H1 (cell line): ENCODE measurements around the gene SHH. TPM values are rescaled to one million over a fixed set of nuclear protein-coding genes. Genes with fewer than 3 reads are reported as not detected.

Source experiments
- CTCF ChIA-PET: fragments of 300-600 bp; sonication (Branson Sonifier 250); formaldehyde crosslinking; loops from one replicate; lab custom pipeline; 2021; ENCODE audit not compliant: partially characterized antibody; lab: Charles Lee
- POLR2A ChIA-PET: fragments of 300-600 bp; sonication (Branson Sonifier 250); formaldehyde crosslinking; loops from one replicate; lab custom pipeline; 2021; ENCODE audit warnings: inconsistent platforms; ENCODE audit not compliant: partially characterized antibody; lab: Charles Lee
- DNase-seq, 2 experiments: peaks; one replicate each; pipeline versions ENCODE4 v3.0.0 to v3.0.0-alpha.2; 2010 to 2022; ENCODE audit warnings: low spot score in 2 of 2, low read depth in 1 of 2, mixed read lengths in 1 of 2
- FAIRE-seq: peaks from 2 replicates; lab custom pipeline; 2011; peaks lifted over from hg19 to GRCh38; lab: Jason Lieb, UNC
- H2AFZ ChIP-seq: 2 replicates; pipeline ENCODE4 v1.8.1; 2012; ENCODE audit warnings: low read length, inconsistent platforms
- H2AK5ac ChIP-seq: 2 replicates; pipeline ENCODE4 v1.6.1; 2013; ENCODE audit warnings: low read depth, low read length
- H2BK120ac ChIP-seq: replicated peaks from 2 replicates; pipeline ENCODE3; 2013; ENCODE audit warnings: low read depth, low read length, inconsistent platforms
- H2BK12ac ChIP-seq: 2 replicates; pipeline ENCODE4 v1.6.1; 2013; ENCODE audit warnings: low read depth, low read length
- H2BK15ac ChIP-seq: 2 replicates; pipeline ENCODE4 v1.6.1; 2013; ENCODE audit warnings: low read length
- H2BK20ac ChIP-seq: 2 replicates; pipeline ENCODE4 v1.6.1; 2013; ENCODE audit warnings: low read length
- H2BK5ac ChIP-seq: 2 replicates; pipeline ENCODE4 v1.6.1; 2013; ENCODE audit warnings: low read depth, low read length
- H3K14ac ChIP-seq: 2 replicates; pipeline ENCODE4 v1.6.1; 2013; ENCODE audit warnings: inconsistent platforms; ENCODE audit not compliant: insufficient read length
- H3K18ac ChIP-seq: 2 replicates; pipeline ENCODE4 v1.6.1; 2013; ENCODE audit warnings: low read length; ENCODE audit errors: extremely low read depth
- H3K23ac ChIP-seq: 2 replicates; pipeline ENCODE4 v1.6.1; 2013; ENCODE audit warnings: inconsistent platforms; ENCODE audit not compliant: insufficient read length
- H3K23me2 ChIP-seq: 2 replicates; pipeline ENCODE4 v1.6.1; 2013; ENCODE audit warnings: low read depth, low read length
- H3K27ac ChIP-seq: 2 replicates; pipeline ENCODE4 v1.6.1; 2011; ENCODE audit warnings: low read depth, low read length, inconsistent platforms
- H3K27me3 ChIP-seq, 4 experiments: replicated peaks in 1 of 4; 1 replicate in 1 of 4; 2 replicates in 3 of 4; pipeline versions ENCODE4 v1.6.1 to v1.8.1; 2011 to 2013; ENCODE audit warnings: low read length in 3 of 4, mild to moderate bottlenecking in 3 of 4, inconsistent platforms in 2 of 4, mixed read lengths in 2 of 4, moderate library complexity in 1 of 4; ENCODE audit not compliant: control insufficient read depth in 3 of 4, insufficient read depth in 3 of 4; ENCODE audit errors: extremely low read depth in 1 of 4
- H3K36me3 ChIP-seq, 4 experiments: 2 replicates each; pipeline versions ENCODE4 v1.6.1 to v1.8.1; 2011 to 2013; ENCODE audit warnings: mild to moderate bottlenecking in 4 of 4, low read length in 3 of 4, moderate library complexity in 2 of 4, control low read depth in 1 of 4, inconsistent platforms in 1 of 4; ENCODE audit not compliant: insufficient read depth in 4 of 4, control insufficient read depth in 2 of 4
- H3K4ac ChIP-seq: replicated peaks from 2 replicates; pipeline ENCODE3; 2013; ENCODE audit warnings: low read length, low read depth, mixed read lengths, inconsistent platforms; ENCODE audit not compliant: insufficient read length
- H3K4me1 ChIP-seq, 4 experiments: replicated peaks in 1 of 4; 1 replicate in 1 of 4; 2 replicates in 3 of 4; pipeline versions ENCODE4 v1.6.1 to v1.8.1; 2011 to 2013; ENCODE audit warnings: low read length in 3 of 4, inconsistent platforms in 2 of 4, mixed read lengths in 1 of 4; ENCODE audit not compliant: insufficient read depth in 4 of 4, control insufficient read depth in 3 of 4
- H3K4me2 ChIP-seq, 2 experiments: 2 replicates each; pipeline versions ENCODE4 v1.6.1 to v1.8.1; 2011 to 2013; ENCODE audit warnings: low read depth in 2 of 2, low read length in 2 of 2, control low read depth in 1 of 2, inconsistent platforms in 1 of 2, mild to moderate bottlenecking in 1 of 2; ENCODE audit not compliant: insufficient read depth in 1 of 2
- H3K4me3 ChIP-seq, 4 experiments: fragments of 200-600, 300-600 bp in 1 of 4; sonication (generic), shearing (Covaris generic), sonication (Bioruptor Twin) in 1 of 4; 2 replicates each; pipeline versions ENCODE4 v1.5.1 to v1.8.1; 2011 to 2016; ENCODE audit warnings: low read length in 4 of 4, low read depth in 3 of 4, control low read depth in 2 of 4, inconsistent platforms in 2 of 4, mild to moderate bottlenecking in 2 of 4, mixed read lengths in 1 of 4, moderate library complexity in 1 of 4; ENCODE audit not compliant: insufficient read depth in 2 of 4; ENCODE audit errors: extremely low read depth in 1 of 4
- H3K56ac ChIP-seq: replicated peaks from 2 replicates; pipeline ENCODE3; 2013; ENCODE audit warnings: low read depth, mild to moderate bottlenecking, mixed read lengths, low read length, inconsistent platforms; ENCODE audit not compliant: insufficient read length
- H3K79me1 ChIP-seq: 2 replicates; pipeline ENCODE4 v1.6.1; 2013; ENCODE audit warnings: low read depth, low read length, control low read depth
- H3K79me2 ChIP-seq, 2 experiments: 2 replicates each; pipeline versions ENCODE4 v1.6.1 to v1.8.1; 2012 to 2013; ENCODE audit warnings: low read length in 2 of 2, mild to moderate bottlenecking in 2 of 2, inconsistent platforms in 1 of 2; ENCODE audit not compliant: insufficient read depth in 2 of 2, control insufficient read depth in 1 of 2
- H3K9ac ChIP-seq, 4 experiments: replicated peaks in 1 of 4; 1 replicate in 1 of 4; 2 replicates in 3 of 4; pipeline versions ENCODE4 v1.6.1 to v1.8.1; 2011 to 2013; ENCODE audit warnings: low read depth in 3 of 4, low read length in 3 of 4, control low read depth in 2 of 4, mild to moderate bottlenecking in 2 of 4, moderate library complexity in 2 of 4, inconsistent platforms in 1 of 4; ENCODE audit errors: extremely low read depth in 1 of 4
- H3K9me3 ChIP-seq, 2 experiments: 2 replicates each; pipeline versions ENCODE4 v1.6.1 to v1.8.1; 2012 to 2013; ENCODE audit warnings: mild to moderate bottlenecking in 2 of 2, moderate library complexity in 2 of 2, control low read depth in 1 of 2, inconsistent platforms in 1 of 2, low read depth in 1 of 2, low read length in 1 of 2, mixed read lengths in 1 of 2; ENCODE audit not compliant: insufficient read depth in 2 of 2
- H4K20me1 ChIP-seq, 2 experiments: replicated peaks in 1 of 2; 2 replicates each; pipeline versions ENCODE3 to v1.8.1; 2011 to 2013; ENCODE audit warnings: inconsistent platforms in 2 of 2, low read length in 2 of 2, mild to moderate bottlenecking in 1 of 2; ENCODE audit not compliant: insufficient read depth in 2 of 2, control insufficient read depth in 1 of 2
- H4K5ac ChIP-seq: 2 replicates; pipeline ENCODE4 v1.6.1; 2013; ENCODE audit warnings: low read length, low read depth, mixed read lengths, inconsistent platforms; ENCODE audit not compliant: insufficient read length
- H4K8ac ChIP-seq: 2 replicates; pipeline ENCODE4 v1.8.0; 2013; ENCODE audit warnings: mild to moderate bottlenecking, moderate library complexity, low read length, inconsistent platforms; ENCODE audit not compliant: insufficient read depth; ENCODE audit errors: extremely low read depth
- H4K91ac ChIP-seq: replicated peaks from 2 replicates; pipeline ENCODE3; 2013; ENCODE audit warnings: low read length, mixed read lengths, inconsistent platforms; ENCODE audit not compliant: insufficient read length
- ASH2L ChIP-seq: fragments of 200-600, 300-600 bp; sonication (generic); IDR thresholded peaks from one replicate; pipeline ENCODE4 v1.7.1; 2017; ENCODE audit warnings: low read length
- BCL11A ChIP-seq, 2 experiments: IDR thresholded peaks; one replicate each; pipeline ENCODE4 v1.6.1; 2011; ENCODE audit warnings: low read depth in 2 of 2, low read length in 2 of 2, mild to moderate bottlenecking in 2 of 2
- CREB1 ChIP-seq: IDR thresholded peaks from 2 replicates; pipeline ENCODE4 v1.6.1; 2012; ENCODE audit warnings: inconsistent platforms
- EZH2 ChIP-seq: fragments of 200-600 bp; sonication (generic); IDR thresholded peaks from 2 replicates; pipeline ENCODE4 v1.7.1; 2012; ENCODE audit warnings: low read depth, mild to moderate bottlenecking, moderate library complexity, low read length, inconsistent platforms; ENCODE audit not compliant: severe bottlenecking
- FOSL1 ChIP-seq: IDR thresholded peaks from 2 replicates; pipeline ENCODE4 v1.6.1; 2011; ENCODE audit warnings: mild to moderate bottlenecking, low read depth, low read length, moderate library complexity; ENCODE audit not compliant: insufficient read depth
- GTF2F1 ChIP-seq: IDR thresholded peaks from 2 replicates; pipeline ENCODE4 v1.6.1; 2012; ENCODE audit warnings: low read depth, low read length, improper control_type of control experiment, borderline replicate concordance
- HDAC6 ChIP-seq: IDR thresholded peaks from one replicate; pipeline ENCODE4 v1.7.1; 2012; ENCODE audit warnings: low read depth, mild to moderate bottlenecking, inconsistent platforms, low read length, moderate library complexity
- RBBP5 ChIP-seq: IDR thresholded peaks from 2 replicates; pipeline ENCODE4 v1.7.1; 2012; ENCODE audit warnings: low read depth, mild to moderate bottlenecking, inconsistent platforms, low read length, moderate library complexity, borderline replicate concordance
- RXRA ChIP-seq: IDR thresholded peaks from 2 replicates; pipeline ENCODE4 v1.6.1; 2011; ENCODE audit warnings: low read depth, mild to moderate bottlenecking, low read length, moderate library complexity; ENCODE audit not compliant: insufficient read depth
- TCF12 ChIP-seq: IDR thresholded peaks from 2 replicates; pipeline ENCODE4 v1.6.1; 2011; ENCODE audit warnings: low read depth, mild to moderate bottlenecking, low read length
- ZNF274 ChIP-seq: IDR thresholded peaks from 2 replicates; pipeline ENCODE4 v1.7.0; 2012; ENCODE audit warnings: low read length, borderline replicate concordance; ENCODE audit errors: extremely low read depth
- WGBS, 2 experiments: shearing (Covaris generic) in 1 of 2; methylation state at CpG; one replicate each; pipeline versions ENCODE4 v1.1.6 to v1.1.7; 2013 to 2015; ENCODE audit warnings: low lambda C conversion rate in 2 of 2, mixed read lengths in 2 of 2, inconsistent platforms in 1 of 2, low coverage in 1 of 2, missing lambda C conversion rate in 1 of 2; ENCODE audit not compliant: insufficient replicate concordance in 2 of 2, insufficient coverage in 1 of 2, insufficient read length in 1 of 2; ENCODE audit errors: extremely low coverage in 1 of 2, missing lambda C conversion rate in 1 of 2; 5-methylcytosine and 5-hydroxymethylcytosine counted together
- polyA plus RNA-seq, 7 experiments: library from polyadenylated mRNA; depleted of rRNA in 3 of 7; stranded (reverse) in 5 of 7; unstranded in 2 of 7; fragments of >200 nt in 5 of 7; fragments of 200-250 nt in 2 of 7; gene quantifications; 1 replicate in 5 of 7; 2 replicates in 1 of 7; 4 replicates in 1 of 7; pipeline versions ENCODE4 v1.2.1 to v1.2.3, GENCODE V29; 2011 to 2013; ENCODE audit warnings: missing spikeins in 2 of 7, mixed read lengths in 2 of 7
- total RNA-seq: library from RNA; stranded (reverse); fragmentation: NEBNext Ultra II Directional; extraction: Animal tissue kit (Norgen Biotek cat#: 25700); gene quantifications from 2 replicates; pipeline ENCODE4 v1.2.1, GENCODE V29; 2021
- TF ChIP-seq, protein P1 (sequence below): IDR thresholded peaks from 2 replicates; pipeline ENCODE4 v1.6.1; 2012; ENCODE audit warnings: inconsistent platforms

The SHH gene
- total and polyA plus RNA-seq, 2 of the 8 experiments (the other 6 are each of a cell fraction or from before 2014, with no cell fraction given), result not detected

DNA sequence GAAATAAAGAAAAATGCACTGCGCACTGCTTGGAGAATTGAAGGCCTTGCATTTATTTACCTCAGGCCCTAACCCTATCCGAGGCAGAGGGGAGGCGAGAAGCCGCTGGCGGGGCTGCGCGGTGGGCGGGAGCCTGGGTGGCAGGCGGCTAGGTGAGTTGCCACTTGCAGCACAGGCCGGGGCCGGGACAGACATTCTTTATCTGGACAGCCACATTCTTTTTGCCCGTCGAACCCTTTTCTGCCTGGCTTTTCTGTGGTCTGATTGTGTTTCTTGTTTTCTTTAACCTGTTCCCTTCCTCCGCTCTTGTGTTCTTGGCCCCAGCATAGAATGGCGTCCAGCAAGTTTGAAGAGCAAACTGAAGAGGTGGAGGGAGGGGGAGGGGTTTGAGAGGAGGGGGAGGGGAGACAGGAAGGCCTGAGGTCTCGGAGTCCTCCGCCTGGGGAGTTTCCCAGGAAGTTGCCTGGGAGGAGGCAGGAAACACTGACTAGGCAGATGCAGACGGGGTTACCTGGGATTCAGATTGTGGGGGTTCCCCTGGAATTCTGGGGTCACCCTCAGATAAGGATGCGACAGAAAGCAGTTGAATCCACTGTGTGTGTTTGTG is 5.1 kb downstream of the SHH start:
- H3K4me2 ChIP-seq, result peak overlapping the region; percentile 40 to 73
- POLR2A ChIA-PET, result no interaction called here
- peak overlapping the region; percentile 10 to 56 (median 15); a peak in 5 of 8 replicates for H3K4me3 ChIP-seq
- no peak overlapping the region for H2BK120ac ChIP-seq
- CTCF ChIA-PET, result interaction anchor here (1.5 kb wide), 1 partner anchor 88 kb away, joined by 3 read pairs; no protein-coding TSS in a partner anchor
- DNase-seq, result no peak
- H3K4ac ChIP-seq, result peak overlapping the region; percentile 58
- H2BK20ac ChIP-seq, result 0 out of 2 replicates have a peak overlapping the region, but pooled peaks have one; percentile 48
- WGBS, 2 experiments, result 1% methylated on average over 16 of the region's 19 CpGs; no CpG with 5 or more reads in 1 of the 2 experiments
- peaks cover 8 to 68% (median 47%) of the 10 kb centered on the region in 4 experiments for H3K4me1 ChIP-seq
- H3K27ac ChIP-seq, result no peak overlapping the region
- no peak overlapping the region for H2AFZ ChIP-seq
- H3K56ac ChIP-seq, result no peak overlapping the region
- H4K8ac ChIP-seq, result no peak overlapping the region
- no peaks in the 10 kb centered on the region for H3K79me2 ChIP-seq
- H3K27me3 ChIP-seq, result peaks cover 84 to 100% (median 97%) of the 10 kb centered on the region in 4 experiments
- H4K20me1 ChIP-seq, result peaks cover 16 to 25% of the 10 kb centered on the region in 2 experiments
- peaks cover 0 to 9% (median 0%) of the 10 kb centered on the region in 4 experiments; a peak in 2 of 8 replicates for H3K36me3 ChIP-seq
- 0 out of 2 replicates have a peak overlapping the region, but pooled peaks have one; percentile 50 for H2BK12ac ChIP-seq
- no peak overlapping the region for H4K5ac ChIP-seq
- H2AK5ac ChIP-seq, result no peak overlapping the region
- H3K14ac ChIP-seq, result no peak overlapping the region
- H2BK5ac ChIP-seq, result no peak overlapping the region; the same call in 1 of the 2 replicates
- no peak for FAIRE-seq
- H3K9ac ChIP-seq, result no peak overlapping the region
- no peak overlapping the region for H2BK15ac ChIP-seq
- peaks cover 12% of the 10 kb centered on the region; the same call in 1 of the 2 replicates for H3K23me2 ChIP-seq
- H3K18ac ChIP-seq, result no peak overlapping the region
- H3K79me1 ChIP-seq, result no peaks in the 10 kb centered on the region
- no peak overlapping the region for H4K91ac ChIP-seq
- peaks cover 0 to 8% of the 10 kb centered on the region in 2 experiments; a peak in 2 of 4 replicates for H3K9me3 ChIP-seq
- no peak overlapping the region for H3K23ac ChIP-seq
- TF ChIP-seq GTF2F1, result no peak
- TF ChIP-seq HDAC6, result no peak
- TF ChIP-seq BCL11A (IDR thresholded peaks at IDR 0.05; ENCODE audit: low read depth in 2 of 2, low read length in 2 of 2), result no peak
- TF ChIP-seq RXRA, result no peak
- TF ChIP-seq ZNF274, result no peak
- no peak for TF ChIP-seq CREB1
- TF ChIP-seq, protein P1, sequence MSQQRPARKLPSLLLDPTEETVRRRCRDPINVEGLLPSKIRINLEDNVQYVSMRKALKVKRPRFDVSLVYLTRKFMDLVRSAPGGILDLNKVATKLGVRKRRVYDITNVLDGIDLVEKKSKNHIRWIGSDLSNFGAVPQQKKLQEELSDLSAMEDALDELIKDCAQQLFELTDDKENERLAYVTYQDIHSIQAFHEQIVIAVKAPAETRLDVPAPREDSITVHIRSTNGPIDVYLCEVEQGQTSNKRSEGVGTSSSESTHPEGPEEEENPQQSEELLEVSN, result peak; percentile 39
- no peak for TF ChIP-seq FOSL1
- TF ChIP-seq EZH2, result peak; percentile 14
- no peak for TF ChIP-seq TCF12
- TF ChIP-seq ASH2L, result peak; percentile 21
- TF ChIP-seq RBBP5, result no peak
